Measurements from ENCODE around the gene OTUD5. TPM values are rescaled to one million over a fixed set of nuclear protein-coding genes. Genes with fewer than 3 reads are reported as not detected.
A peak's percentile ranks its signal among the peaks of the same experiment; 100 is the strongest.

Gene OTUD5
- total RNA-seq, 2 donors from 2014 or later, result 50.3 to 56.5 TPM

DNA sequence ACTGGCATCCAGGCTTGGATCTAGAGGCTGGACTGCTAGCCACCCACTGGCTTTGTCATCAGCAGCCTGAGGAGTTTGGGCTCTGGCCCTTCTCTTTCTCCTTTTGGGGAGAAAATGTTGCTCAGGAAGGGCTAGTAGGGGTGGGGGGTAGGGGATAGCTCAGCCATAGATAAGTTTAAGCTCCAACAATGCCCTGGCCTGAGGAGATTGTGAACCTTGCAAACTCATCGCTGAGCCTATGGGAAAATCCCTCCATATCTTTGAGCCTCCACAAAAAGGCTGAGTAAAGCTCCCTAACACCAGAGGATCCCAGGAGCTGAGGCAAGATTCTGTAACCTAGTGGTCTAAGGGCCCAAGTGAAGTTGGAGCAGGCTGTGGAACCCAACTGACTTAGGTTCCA, 8.8 kb downstream of the OTUD5 start:
- no peak overlapping the region for H3K27ac ChIP-seq (ENCODE audit: low read depth, low read length)
- H3K27me3 ChIP-seq (ENCODE audit: control insufficient read depth, insufficient read depth, low read length, poor library complexity, severe bottlenecking), result no peaks in the 10 kb centered on the region
- H3K9ac ChIP-seq (ENCODE audit: extremely low read depth, low read length, poor library complexity, severe bottlenecking), result no peak overlapping the region
- no peaks in the 10 kb centered on the region for H3K4me1 ChIP-seq (ENCODE audit: control insufficient read depth, insufficient read depth, low read length)
- H3K9me3 ChIP-seq (ENCODE audit: control insufficient read depth, low read length), result no peaks in the 10 kb centered on the region
- Mint-ChIP-seq H3K27ac (peak overlapping the region; percentile 30), H3K4me1 (peaks cover 2% of the 10 kb centered on the region), H3K9me3 (peaks cover 45% of the 10 kb centered on the region), H3K36me3 (ENCODE audit: low read depth) (peaks cover 15% of the 10 kb centered on the region), H3K4me3 (no peak overlapping the region), H3K27me3 (ENCODE audit: insufficient read depth) (no peaks in the 10 kb centered on the region)
- no peak for DNase-seq
- TF ChIP-seq, protein P1, sequence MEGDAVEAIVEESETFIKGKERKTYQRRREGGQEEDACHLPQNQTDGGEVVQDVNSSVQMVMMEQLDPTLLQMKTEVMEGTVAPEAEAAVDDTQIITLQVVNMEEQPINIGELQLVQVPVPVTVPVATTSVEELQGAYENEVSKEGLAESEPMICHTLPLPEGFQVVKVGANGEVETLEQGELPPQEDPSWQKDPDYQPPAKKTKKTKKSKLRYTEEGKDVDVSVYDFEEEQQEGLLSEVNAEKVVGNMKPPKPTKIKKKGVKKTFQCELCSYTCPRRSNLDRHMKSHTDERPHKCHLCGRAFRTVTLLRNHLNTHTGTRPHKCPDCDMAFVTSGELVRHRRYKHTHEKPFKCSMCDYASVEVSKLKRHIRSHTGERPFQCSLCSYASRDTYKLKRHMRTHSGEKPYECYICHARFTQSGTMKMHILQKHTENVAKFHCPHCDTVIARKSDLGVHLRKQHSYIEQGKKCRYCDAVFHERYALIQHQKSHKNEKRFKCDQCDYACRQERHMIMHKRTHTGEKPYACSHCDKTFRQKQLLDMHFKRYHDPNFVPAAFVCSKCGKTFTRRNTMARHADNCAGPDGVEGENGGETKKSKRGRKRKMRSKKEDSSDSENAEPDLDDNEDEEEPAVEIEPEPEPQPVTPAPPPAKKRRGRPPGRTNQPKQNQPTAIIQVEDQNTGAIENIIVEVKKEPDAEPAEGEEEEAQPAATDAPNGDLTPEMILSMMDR (conservative IDR thresholded peaks at IDR 0.05), result no peak
- 92% methylated on average over 1 of the region's 1 CpG; no CpG with 5 or more reads in 1 of the 2 experiments for WGBS, 2 experiments (ENCODE audit: insufficient coverage in 1 of 2, insufficient read length in 1 of 2)
- H3K4me3 ChIP-seq (ENCODE audit: low read length), result no peak overlapping the region
- peaks cover 5% of the 10 kb centered on the region for H3K36me3 ChIP-seq (ENCODE audit: control insufficient read depth, insufficient read depth, low read length)

DNA sequence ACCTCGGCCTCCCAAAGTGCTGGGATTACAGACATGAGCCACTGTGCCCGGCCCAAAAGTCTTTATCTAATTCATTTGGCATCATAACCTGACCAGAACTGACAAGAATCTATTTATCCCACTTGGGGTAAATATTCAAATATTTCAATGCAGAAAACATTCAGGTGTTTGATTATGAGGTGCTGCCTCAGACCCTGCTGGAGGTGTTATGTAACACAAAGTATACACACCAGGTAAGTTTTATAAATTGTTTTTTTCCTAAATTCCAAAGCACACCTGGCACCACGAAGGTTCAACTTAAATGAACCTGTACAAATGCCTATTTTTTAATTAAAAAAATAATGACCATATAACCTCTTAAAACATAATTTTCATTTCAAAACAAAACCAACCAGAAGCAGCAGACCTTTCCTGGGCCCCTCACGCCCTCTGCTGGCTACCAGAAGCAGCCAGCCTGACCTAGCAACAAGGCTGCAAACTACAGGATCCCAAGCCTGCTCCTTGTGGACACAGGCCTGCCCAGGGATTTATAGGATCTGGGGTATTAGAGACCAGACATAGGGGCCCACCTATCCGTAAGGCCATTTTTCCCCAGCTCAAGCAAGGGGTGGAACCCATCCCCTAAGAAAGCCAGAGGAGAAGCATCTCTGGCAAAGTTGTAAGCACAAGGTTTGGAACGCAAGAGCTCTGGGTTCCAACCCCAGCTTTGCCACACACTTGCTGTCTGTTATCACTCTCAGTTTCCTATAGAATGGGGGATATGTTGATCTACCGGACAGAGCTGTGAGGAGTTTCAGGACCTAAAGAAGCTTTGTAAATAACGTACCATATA, 11.7 kb downstream of the OTUD5 start:
- DNase-seq, result peak; percentile 80
- no peak overlapping the region for H3K27ac ChIP-seq (ENCODE audit: low read depth, low read length)
- H3K27me3 ChIP-seq (ENCODE audit: control insufficient read depth, insufficient read depth, low read length, poor library complexity, severe bottlenecking), result no peaks in the 10 kb centered on the region
- H3K9me3 Mint-ChIP-seq, result peaks cover 46% of the 10 kb centered on the region
- H3K4me3 ChIP-seq (ENCODE audit: low read length), result no peak overlapping the region
- WGBS, 2 experiments (ENCODE audit: insufficient coverage in 1 of 2, insufficient read length in 1 of 2), result 66 to 100% methylated on average over 1 to 8 of the region's 8 CpGs
- no peak overlapping the region for H3K4me3 Mint-ChIP-seq
- TF ChIP-seq, protein P1 (conservative IDR thresholded peaks at IDR 0.05), result peak; percentile 88
- H3K36me3 Mint-ChIP-seq (ENCODE audit: low read depth), result peaks cover 23% of the 10 kb centered on the region
- no peaks in the 10 kb centered on the region for H3K27me3 Mint-ChIP-seq (ENCODE audit: insufficient read depth)
- H3K36me3 ChIP-seq (ENCODE audit: control insufficient read depth, insufficient read depth, low read length), result peaks cover 10% of the 10 kb centered on the region
- no peaks in the 10 kb centered on the region for H3K9me3 ChIP-seq (ENCODE audit: control insufficient read depth, low read length)
- H3K27ac Mint-ChIP-seq, result peak overlapping the region; percentile 84
- peaks cover 2% of the 10 kb centered on the region for H3K4me1 Mint-ChIP-seq
- H3K9ac ChIP-seq (ENCODE audit: extremely low read depth, low read length, poor library complexity, severe bottlenecking), result no peak overlapping the region
- H3K4me1 ChIP-seq (ENCODE audit: control insufficient read depth, insufficient read depth, low read length), result no peaks in the 10 kb centered on the region

DNA sequence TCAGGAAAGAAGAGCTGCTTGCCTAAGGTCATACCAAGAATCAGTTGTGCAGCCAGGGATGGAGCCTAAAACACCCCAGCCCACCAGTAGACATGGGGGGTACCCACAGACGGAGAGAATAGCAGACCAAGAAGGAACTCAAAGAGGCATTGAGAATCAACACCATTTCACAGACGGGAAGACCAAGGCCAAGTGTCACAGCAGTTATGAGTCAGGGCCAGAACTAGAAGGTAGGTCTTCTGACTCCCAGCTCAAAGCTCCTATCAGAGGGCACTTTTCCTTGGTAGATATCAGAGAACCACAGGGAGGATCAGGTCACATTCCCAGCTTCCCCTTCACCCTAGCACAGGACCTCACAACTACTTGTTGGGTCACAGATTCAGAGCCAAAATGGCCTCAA, 14.5 kb downstream of the OTUD5 start:
- Histone ChIP-seq H3K9ac (ENCODE audit: extremely low read depth, low read length, poor library complexity, severe bottlenecking) (no peak overlapping the region), H3K4me3 (ENCODE audit: low read length) (no peak overlapping the region), H3K27me3 (ENCODE audit: control insufficient read depth, insufficient read depth, low read length, poor library complexity, severe bottlenecking) (no peaks in the 10 kb centered on the region), H3K4me1 (ENCODE audit: control insufficient read depth, insufficient read depth, low read length) (no peaks in the 10 kb centered on the region), H3K9me3 (ENCODE audit: control insufficient read depth, low read length) (no peaks in the 10 kb centered on the region), H3K36me3 (ENCODE audit: control insufficient read depth, insufficient read depth, low read length) (peaks cover 28% of the 10 kb centered on the region), H3K27ac (ENCODE audit: low read depth, low read length) (no peak overlapping the region)
- Mint-ChIP-seq H3K27ac (no peak overlapping the region), H3K27me3 (ENCODE audit: insufficient read depth) (no peaks in the 10 kb centered on the region), H3K9me3 (peaks cover 58% of the 10 kb centered on the region), H3K36me3 (ENCODE audit: low read depth) (peaks cover 36% of the 10 kb centered on the region), H3K4me3 (no peak overlapping the region), H3K4me1 (peaks cover 3% of the 10 kb centered on the region)
- 86 to 94% methylated on average over 1 to 2 of the region's 2 CpGs for WGBS, 2 experiments (ENCODE audit: insufficient coverage in 1 of 2, insufficient read length in 1 of 2)
- no peak for DNase-seq
- TF ChIP-seq, protein P1 (conservative IDR thresholded peaks at IDR 0.05), result no peak

All from endodermal cell (in vitro differentiated cells).